Measurements from ENCODE around the gene TGDS. TPM values are rescaled to one million over a fixed set of nuclear protein-coding genes. Genes with fewer than 3 reads are reported as not detected.
"Not testable (repeated sequence)": the region's sequence is repeated elsewhere in the genome, so short reads cannot be mapped to it uniquely, and the experiment has no call there.

TGDS gene, protein sequence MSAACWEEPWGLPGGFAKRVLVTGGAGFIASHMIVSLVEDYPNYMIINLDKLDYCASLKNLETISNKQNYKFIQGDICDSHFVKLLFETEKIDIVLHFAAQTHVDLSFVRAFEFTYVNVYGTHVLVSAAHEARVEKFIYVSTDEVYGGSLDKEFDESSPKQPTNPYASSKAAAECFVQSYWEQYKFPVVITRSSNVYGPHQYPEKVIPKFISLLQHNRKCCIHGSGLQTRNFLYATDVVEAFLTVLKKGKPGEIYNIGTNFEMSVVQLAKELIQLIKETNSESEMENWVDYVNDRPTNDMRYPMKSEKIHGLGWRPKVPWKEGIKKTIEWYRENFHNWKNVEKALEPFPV
- total RNA-seq (10 to 100 TPM; 15.9 to 16.8 TPM), polyA plus RNA-seq (10 to 100 TPM; 15.9 to 16.7 TPM)

DNA sequence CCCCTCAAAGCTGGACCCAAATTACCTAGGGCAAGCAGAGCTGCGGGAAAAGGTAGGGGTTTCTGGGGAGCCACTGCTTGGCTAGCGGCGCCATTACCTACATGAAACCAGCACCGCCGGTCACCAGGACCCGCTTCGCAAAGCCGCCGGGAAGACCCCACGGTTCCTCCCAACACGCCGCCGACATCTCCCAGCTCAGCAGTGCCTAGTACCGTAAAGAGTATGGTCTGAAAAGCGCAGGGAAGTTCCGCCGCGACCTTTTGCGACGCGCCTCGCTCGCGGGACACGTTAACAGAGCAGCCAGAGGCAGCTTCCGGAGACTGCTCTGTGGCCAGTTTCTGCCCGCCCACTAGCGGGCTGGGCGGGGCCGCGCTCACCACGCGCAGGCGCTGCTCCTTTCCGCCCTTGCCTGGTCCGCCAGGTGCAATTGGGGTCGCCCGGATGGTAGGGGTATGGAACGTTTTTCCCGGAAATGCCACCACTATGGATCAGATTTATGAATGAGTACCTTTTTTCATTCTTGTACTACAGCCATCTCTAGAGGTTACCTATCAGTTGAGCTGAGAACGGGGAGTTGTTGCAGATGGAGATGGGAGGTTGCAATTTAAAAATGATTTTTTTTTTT, at the start of gene TGDS:
TGDS (minus strand) TSS at position 203 of the 625 bp plus-strand sequence; CDS start at position 187, 16 bp downstream.
- peak within 1 kb of the TSS; percentile 85 to 97 (median 94) for H3K27ac Mint-ChIP-seq
- Histone ChIP-seq H3K27me3 (ENCODE audit: insufficient read depth, low read length) (no peaks in the 10 kb centered on the region), H3K4me1 (ENCODE audit: insufficient read depth, low read length) (peaks cover 34% of the 10 kb centered on the region), H3K36me3 (ENCODE audit: insufficient read depth, low read length) (peaks cover 9% of the 10 kb centered on the region), H3K4me3 (ENCODE audit: low read length in 2 of 2) (peak within 1 kb of the TSS; percentile 78 to 87), H3K9me3 (ENCODE audit: control insufficient read depth in 1 of 2, low read length in 2 of 2) (no peaks in the 10 kb centered on the region), H3K27ac (ENCODE audit: low read depth, low read length) (peak within 1 kb of the TSS; percentile 75)
- peak; percentile 86 to 90 (median 88) for DNase-seq
- CTCF ChIA-PET (ENCODE audit: partially characterized antibody), result interaction anchor here (0.7 to 2.4 kb wide), 8 partner anchors 9 to 808 kb away, joined by 3 to 23 read pairs (median 3); no protein-coding TSS in a partner anchor
- H3K36me3 Mint-ChIP-seq, result peaks cover 6 to 19% of the 10 kb centered on the region in 2 donors
- POLR2A ChIA-PET (ENCODE audit: partially characterized antibody), result interaction anchor here (0.6 to 2.9 kb wide), 14 partner anchors 9 to 1081 kb away, joined by 3 to 96 read pairs (median 4); partner anchors contain the start of gene DNAJC3
- no peaks in the 10 kb centered on the region for H3K27me3 Mint-ChIP-seq
- H3K4me1 Mint-ChIP-seq, result peaks cover 28 to 43% (median 37%) of the 10 kb centered on the region in 4 donors
- H3K4me3 Mint-ChIP-seq, result peak within 1 kb of the TSS; percentile 92 to 98 (median 94)
- peaks cover 0 to 2% (median 0%) of the 10 kb centered on the region in 8 donors for H3K9me3 Mint-ChIP-seq
- intact Hi-C loops (cut with micrococcal nuclease), result loop anchor here (1.0 to 5.0 kb wide), 2 partner anchors 47 to 274 kb away; no protein-coding TSS in a partner anchor

DNA sequence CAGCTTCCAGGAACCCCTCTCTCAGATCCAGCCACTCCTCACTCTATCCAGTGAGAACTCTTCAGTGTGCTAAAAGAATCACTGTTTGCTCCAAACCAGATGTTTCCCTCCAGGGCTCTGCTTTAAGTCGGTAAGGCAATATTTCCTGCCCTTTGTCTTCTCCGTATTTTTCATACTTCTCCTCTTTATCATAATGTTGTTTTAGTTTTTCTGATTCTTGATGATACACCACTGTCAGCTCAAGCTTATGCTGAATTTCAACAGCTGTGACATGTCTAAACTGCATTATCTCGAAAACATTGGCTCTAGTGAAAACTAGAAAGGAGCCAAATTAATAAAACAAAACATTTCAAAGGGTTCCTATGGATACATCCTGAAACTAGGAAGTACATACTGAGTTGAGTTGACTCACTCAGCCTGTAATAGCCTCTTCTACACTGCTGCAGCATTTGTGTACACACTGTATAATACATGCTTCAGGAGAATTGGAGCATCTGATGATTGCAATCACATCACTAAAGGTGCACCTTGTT, 45.5 kb upstream of the TGDS start:
- ChIA-PET CTCF (ENCODE audit: partially characterized antibody) (no interaction called here), POLR2A (ENCODE audit: partially characterized antibody) (no interaction called here)
- Mint-ChIP-seq H3K9me3 (peaks cover 0 to 9% (median 4%) of the 10 kb centered on the region in 8 donors), H3K36me3 (no peaks in the 10 kb centered on the region), H3K4me1 (no peaks in the 10 kb centered on the region), H3K27me3 (no peaks in the 10 kb centered on the region), H3K27ac (no peak overlapping the region), H3K4me3 (no peak overlapping the region)
- Histone ChIP-seq H3K27me3 (ENCODE audit: insufficient read depth, low read length) (no peaks in the 10 kb centered on the region), H3K4me1 (ENCODE audit: insufficient read depth, low read length) (no peaks in the 10 kb centered on the region), H3K9me3 (ENCODE audit: control insufficient read depth in 1 of 2, low read length in 2 of 2) (no peaks in the 10 kb centered on the region), H3K4me3 (ENCODE audit: low read length in 2 of 2) (no peak overlapping the region), H3K36me3 (ENCODE audit: insufficient read depth, low read length) (no peaks in the 10 kb centered on the region), H3K27ac (ENCODE audit: low read depth, low read length) (no peak overlapping the region)
- DNase-seq, result no peak
- intact Hi-C loops (cut with micrococcal nuclease), result no loop called here

DNA sequence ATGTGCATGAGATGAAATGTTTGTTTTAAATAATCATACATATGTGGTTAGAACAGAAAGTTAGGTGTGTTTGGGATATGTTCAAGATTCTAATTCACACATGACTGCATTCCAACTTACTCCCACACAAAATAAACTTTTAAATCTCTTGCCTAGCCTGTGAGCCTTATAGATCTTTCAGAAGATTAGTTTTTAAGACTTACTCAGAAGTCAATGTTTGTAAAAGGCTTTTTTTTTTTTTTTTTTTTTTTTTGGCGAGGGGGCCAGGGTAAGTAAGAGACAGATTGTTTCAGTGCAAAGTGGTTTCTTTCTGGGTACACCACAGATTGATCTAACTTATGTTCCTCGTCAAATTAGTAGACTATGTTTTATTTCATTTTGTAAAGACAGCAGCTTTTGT, 44.8 kb upstream of the TGDS start:
- Histone ChIP-seq H3K4me3 (ENCODE audit: low read length in 2 of 2) (no peak overlapping the region), H3K4me1 (ENCODE audit: insufficient read depth, low read length) (no peaks in the 10 kb centered on the region), H3K9me3 (ENCODE audit: control insufficient read depth in 1 of 2, low read length in 2 of 2) (no peaks in the 10 kb centered on the region), H3K27me3 (ENCODE audit: insufficient read depth, low read length) (no peaks in the 10 kb centered on the region), H3K27ac (ENCODE audit: low read depth, low read length) (no peak overlapping the region), H3K36me3 (ENCODE audit: insufficient read depth, low read length) (no peaks in the 10 kb centered on the region)
- no peak for DNase-seq
- Mint-ChIP-seq H3K27ac (no peak overlapping the region), H3K4me3 (no peak overlapping the region), H3K4me1 (no peaks in the 10 kb centered on the region), H3K9me3 (peaks cover 0 to 11% (median 4%) of the 10 kb centered on the region in 8 donors), H3K27me3 (no peaks in the 10 kb centered on the region), H3K36me3 (no peaks in the 10 kb centered on the region)
- intact Hi-C loops (cut with micrococcal nuclease), result no loop called here
- ChIA-PET CTCF (ENCODE audit: partially characterized antibody) (no interaction called here), POLR2A (ENCODE audit: partially characterized antibody) (no interaction called here)

DNA sequence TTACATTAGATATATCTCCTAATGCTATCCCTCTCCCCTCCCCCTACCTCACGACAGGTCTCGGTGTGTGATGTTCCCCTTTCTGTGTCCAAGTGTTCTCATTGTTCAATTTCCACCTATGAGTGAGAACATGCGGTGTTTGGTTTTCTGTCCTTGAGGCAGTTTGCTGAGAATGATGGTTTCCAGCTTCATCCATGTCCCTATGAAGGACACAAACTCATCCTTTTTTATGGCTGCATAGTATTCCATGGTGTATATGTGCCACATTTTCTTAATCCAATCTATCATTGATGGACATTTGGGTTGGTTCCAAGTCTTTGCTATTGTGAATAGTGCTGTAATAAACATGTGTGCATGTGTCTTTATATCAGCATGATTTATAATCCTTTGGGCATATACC, 41.7 kb upstream of the TGDS start:
- H3K4me1 ChIP-seq (ENCODE audit: insufficient read depth, low read length); H3K36me3 Mint-ChIP-seq; H3K36me3 ChIP-seq (ENCODE audit: insufficient read depth, low read length); H3K4me1 Mint-ChIP-seq; H3K9me3 ChIP-seq (ENCODE audit: control insufficient read depth in 1 of 2, low read length in 2 of 2); H3K27ac ChIP-seq (ENCODE audit: low read depth, low read length); H3K4me3 ChIP-seq (ENCODE audit: low read length in 2 of 2); H3K4me3 Mint-ChIP-seq; H3K27me3 ChIP-seq (ENCODE audit: insufficient read depth, low read length); intact Hi-C loops (cut with micrococcal nuclease); H3K27me3 Mint-ChIP-seq; POLR2A ChIA-PET (ENCODE audit: partially characterized antibody); DNase-seq; H3K27ac Mint-ChIP-seq: not testable (repeated sequence)
- CTCF ChIA-PET (ENCODE audit: partially characterized antibody), result interaction anchor here (1.6 kb wide), 1 partner anchor 20 kb away, joined by 4 read pairs; no protein-coding TSS in a partner anchor
- peaks cover 0 to 11% (median 4%) of the 10 kb centered on the region in 8 donors for H3K9me3 Mint-ChIP-seq

- ChIA-PET CTCF (ENCODE audit: partially characterized antibody) (interaction anchor here (0.9 to 1.6 kb wide), 2 partner anchors 19 to 201 kb away, joined by 4 read pairs; no protein-coding TSS in a partner anchor), POLR2A (ENCODE audit: partially characterized antibody) (no interaction called here)
- intact Hi-C loops (cut with micrococcal nuclease), result no loop called here
- H3K27me3 ChIP-seq (ENCODE audit: insufficient read depth, low read length), result no peaks in the 10 kb centered on the region
- H3K36me3 ChIP-seq (ENCODE audit: insufficient read depth, low read length), result no peaks in the 10 kb centered on the region
- DNase-seq, result no peak
- Mint-ChIP-seq H3K27me3 (no peaks in the 10 kb centered on the region), H3K36me3 (peaks cover 2 to 11% of the 10 kb centered on the region in 2 donors), H3K4me3 (no peak overlapping the region), H3K9me3 (peaks cover 0 to 11% (median 4%) of the 10 kb centered on the region in 8 donors), H3K27ac (peak overlapping the region in 1 of 7 donors; percentile 43), H3K4me1 (no peaks in the 10 kb centered on the region)
- H3K4me3 ChIP-seq (ENCODE audit: low read length in 2 of 2), result no peak overlapping the region
- no peak overlapping the region for H3K27ac ChIP-seq (ENCODE audit: low read depth, low read length)
- no peaks in the 10 kb centered on the region for H3K9me3 ChIP-seq (ENCODE audit: control insufficient read depth in 1 of 2, low read length in 2 of 2)
- H3K4me1 ChIP-seq (ENCODE audit: insufficient read depth, low read length), result no peaks in the 10 kb centered on the region
Observed at GRCh38 chr13:94636942-94637578, 41.1 kb upstream of the TGDS start.

- H3K27ac Mint-ChIP-seq; H3K9me3 ChIP-seq (ENCODE audit: control insufficient read depth in 1 of 2, low read length in 2 of 2); DNase-seq; H3K4me1 ChIP-seq (ENCODE audit: insufficient read depth, low read length); H3K36me3 ChIP-seq (ENCODE audit: insufficient read depth, low read length); POLR2A ChIA-PET (ENCODE audit: partially characterized antibody); H3K27ac ChIP-seq (ENCODE audit: low read depth, low read length); H3K27me3 Mint-ChIP-seq; H3K4me1 Mint-ChIP-seq; H3K4me3 Mint-ChIP-seq; intact Hi-C loops (cut with micrococcal nuclease); H3K4me3 ChIP-seq (ENCODE audit: low read length in 2 of 2); H3K27me3 ChIP-seq (ENCODE audit: insufficient read depth, low read length): not testable (repeated sequence)
- CTCF ChIA-PET (ENCODE audit: partially characterized antibody), result interaction anchor here (1.6 kb wide), 1 partner anchor 18 kb away, joined by 4 read pairs; no protein-coding TSS in a partner anchor
- H3K36me3 Mint-ChIP-seq, result peaks cover 10 to 16% of the 10 kb centered on the region in 2 donors
- H3K9me3 Mint-ChIP-seq, result peaks cover 0 to 11% (median 4%) of the 10 kb centered on the region in 8 donors
Observed at GRCh38 chr13:94636096-94636495, 40.1 kb upstream of the TGDS start.
